GM12891 (cell line): ENCODE data around the gene NBPF9.
"Not testable (repeated sequence)": the region's sequence is repeated elsewhere in the genome, so short reads cannot be mapped to it uniquely, and the experiment has no call there.

Experiments
- POLR2A ChIP-seq: IDR thresholded peaks from 2 replicates; pipeline ENCODE4 v1.6.1; 2011; ENCODE audit warnings: low read depth, low read length, control low read depth
- POLR2AphosphoS5 ChIP-seq: IDR thresholded peaks from 2 replicates; pipeline ENCODE4 v1.6.1; 2011; ENCODE audit warnings: low read depth, low read length, control low read depth
- SPI1 ChIP-seq: IDR thresholded peaks from 2 replicates; pipeline ENCODE4 v1.6.1; 2011; ENCODE audit warnings: low read depth, low read length, control low read depth

DNA sequence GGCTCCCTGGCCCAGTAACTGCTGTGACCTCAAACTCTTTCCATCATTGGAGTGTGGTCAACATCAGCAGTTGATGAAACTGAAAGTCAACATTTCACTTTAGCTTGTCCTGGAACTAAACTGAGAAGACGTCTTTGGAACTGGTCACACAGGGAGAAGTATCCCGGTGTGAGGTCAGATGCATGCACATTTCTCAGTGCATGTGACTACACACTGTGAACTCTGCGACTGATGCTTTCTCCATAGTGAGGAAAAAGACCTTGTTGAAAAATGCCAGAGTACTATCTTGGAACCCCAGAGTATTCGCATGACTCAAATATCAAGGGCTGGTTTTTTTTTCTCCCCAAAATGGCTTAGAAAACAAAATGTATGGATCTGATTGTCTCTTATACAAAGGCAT is 46.6 kb upstream of the NBPF9 start:
- not testable (repeated sequence) for TF ChIP-seq POLR2AphosphoS5, POLR2A, SPI1
